HG03521 (cell line): ENCODE results near the gene CASP3.
"Not testable (repeated sequence)": the region's sequence is repeated elsewhere in the genome, so short reads cannot be mapped to it uniquely, and the experiment has no call there.

Source experiments
- ATAC-seq: cut with Tn5 transposase; IDR thresholded peaks from one replicate; pipeline ENCODE4 v1.9.1; 2021; ENCODE audit warnings: mild to moderate bottlenecking, moderate library complexity; ENCODE audit not compliant: unreplicated experiment

CASP3 gene

DNA sequence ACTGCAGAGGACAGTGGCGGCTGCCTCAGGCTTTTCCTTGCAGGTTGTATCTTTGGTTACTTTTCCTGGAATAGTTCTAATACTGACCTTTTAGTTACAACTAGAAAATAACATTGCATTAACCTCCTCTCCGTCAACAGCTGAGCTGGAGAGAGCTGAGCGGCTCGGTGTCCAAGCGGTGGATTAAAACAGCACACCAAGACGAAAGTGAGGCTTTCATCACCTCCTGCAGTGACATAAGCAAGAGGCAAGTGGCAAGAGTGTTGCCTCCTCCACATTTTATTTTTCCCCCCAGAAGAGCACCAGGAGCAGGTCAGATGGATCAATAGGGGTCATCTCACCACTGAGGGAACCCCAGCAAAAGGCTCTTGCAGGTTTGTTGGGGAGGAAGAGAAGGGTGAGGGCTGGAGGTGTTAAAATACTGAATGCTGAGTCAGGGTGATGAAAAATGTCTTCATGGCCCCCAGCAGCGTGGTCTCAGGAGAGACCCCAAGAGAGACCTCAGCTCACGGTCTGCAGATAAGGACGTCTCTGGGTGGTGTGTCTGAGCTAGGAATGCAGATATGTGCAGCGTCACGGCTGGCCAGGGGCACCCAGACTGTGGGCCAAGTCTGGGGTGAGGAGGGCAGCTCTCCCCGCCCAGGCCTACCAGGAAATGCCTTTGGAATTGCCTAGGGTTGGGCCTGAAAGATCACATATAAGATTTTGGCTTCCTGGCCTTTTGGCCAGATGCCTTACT lies 50.3 kb downstream of the CASP3 start:
- ATAC-seq: no peak

DNA sequence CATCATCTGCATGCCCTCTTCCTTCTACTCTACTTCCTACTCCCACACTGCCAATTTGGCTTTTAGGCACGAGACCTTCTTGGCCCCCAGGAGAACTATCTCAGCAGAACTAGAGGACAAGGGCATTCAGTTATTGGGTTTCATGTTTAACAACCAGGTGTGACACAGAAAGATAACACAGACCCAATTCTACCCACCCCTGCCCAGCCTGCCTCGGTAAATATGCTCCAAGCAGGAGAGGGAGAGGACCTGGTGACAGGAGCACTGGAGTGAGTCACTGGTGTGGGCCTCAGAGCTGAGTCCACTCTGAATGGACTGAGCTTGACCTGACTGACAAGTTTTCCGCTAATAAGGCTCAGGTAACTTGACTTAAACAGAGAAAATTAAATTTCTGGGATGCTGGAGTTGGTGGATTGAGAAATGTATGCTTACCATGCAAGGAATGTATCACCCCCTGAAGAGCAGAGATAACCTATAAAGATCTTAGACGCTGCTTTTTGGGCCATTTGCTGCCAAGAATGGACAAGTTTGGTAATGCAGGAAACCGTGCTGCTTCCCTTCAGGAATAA lies 52.5 kb downstream of the CASP3 start:
- no peak for ATAC-seq

- ATAC-seq: no peak
Observed at GRCh38 chr4:184596044-184596616, 53.1 kb downstream of the CASP3 start.

DNA sequence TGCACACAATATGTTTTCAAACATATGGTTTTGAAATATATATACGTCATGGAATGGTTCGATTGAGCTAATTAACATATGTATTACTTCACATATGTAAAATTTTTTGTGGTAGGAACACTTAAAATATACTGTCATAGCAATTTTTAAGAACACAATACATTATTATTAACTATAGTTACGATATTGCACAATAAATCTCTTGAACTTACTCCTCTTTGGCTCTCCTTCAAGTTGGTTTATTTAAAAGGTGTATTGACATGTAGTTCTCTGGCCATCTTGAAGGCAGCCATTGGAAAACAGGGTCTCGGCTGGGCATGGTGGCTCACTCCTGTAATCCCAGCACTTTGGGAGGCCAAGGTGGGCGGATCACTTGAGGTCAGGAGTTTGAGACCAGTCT lies 53.8 kb downstream of the CASP3 start:
- no peak for ATAC-seq

- ATAC-seq: no peak
Observed at GRCh38 chr4:184593461-184593860, 55.8 kb downstream of the CASP3 start.

DNA sequence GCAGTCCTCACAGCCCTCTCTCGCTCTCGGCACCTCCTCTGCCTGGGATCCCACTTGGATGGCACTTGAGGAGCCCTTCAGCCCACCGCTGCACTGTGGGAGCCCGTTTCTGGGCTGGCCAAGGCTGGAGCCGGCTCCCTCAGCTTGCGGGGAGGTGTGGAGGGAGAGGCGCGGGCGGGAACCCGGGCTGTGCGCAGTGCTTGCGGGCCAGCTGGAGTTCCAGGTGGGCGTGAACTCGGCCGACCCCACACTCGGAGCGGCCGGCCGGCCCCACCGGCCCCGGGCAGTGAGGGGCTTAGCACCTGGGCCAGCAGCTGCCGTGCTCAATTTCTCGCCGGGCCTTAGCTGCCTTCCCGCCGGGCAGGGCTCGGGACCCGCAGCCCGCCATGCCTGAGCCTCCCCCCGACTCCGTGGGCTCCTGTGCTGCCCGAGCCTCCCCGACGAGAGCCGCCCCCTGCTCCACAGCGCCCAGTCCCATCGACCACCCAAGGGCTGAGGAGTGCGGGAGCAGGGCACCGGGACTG lies 57.4 kb downstream of the CASP3 start:
- not testable (repeated sequence) for ATAC-seq

DNA sequence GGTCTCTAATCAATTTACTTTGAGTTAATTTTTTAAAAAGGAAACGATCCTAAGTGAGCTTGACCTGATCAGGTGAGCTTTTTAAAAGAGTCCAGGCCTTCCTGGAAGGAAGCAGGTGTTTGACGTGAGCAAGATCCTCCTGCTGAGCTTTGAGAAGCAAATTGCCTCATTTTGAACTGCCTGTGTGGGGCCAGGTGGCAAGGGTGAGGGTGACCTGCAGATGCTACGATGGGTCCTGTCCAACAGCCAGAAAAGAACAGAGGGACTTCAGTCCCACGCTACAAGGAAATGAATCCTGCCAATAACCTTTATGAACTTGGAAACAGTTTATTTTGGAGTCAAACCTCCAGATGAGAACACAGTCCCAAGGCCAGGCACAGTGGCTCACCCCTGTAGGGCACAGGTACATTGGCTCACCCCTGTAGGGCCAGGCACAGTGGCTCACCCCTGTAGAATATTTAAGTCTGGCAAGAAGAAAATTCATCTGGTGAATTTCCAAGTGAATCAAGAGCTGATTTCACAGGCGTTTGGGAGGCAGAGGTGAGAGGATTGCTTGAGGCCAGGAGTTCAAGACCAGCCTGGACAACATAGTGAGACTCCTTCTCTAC lies 58.1 kb downstream of the CASP3 start:
- ATAC-seq: no peak

- no peak for ATAC-seq
Observed at GRCh38 chr4:184590196-184590595, 59.1 kb downstream of the CASP3 start.

- ATAC-seq: no peak
Observed at GRCh38 chr4:184588893-184589292, 60.4 kb downstream of the CASP3 start.

DNA sequence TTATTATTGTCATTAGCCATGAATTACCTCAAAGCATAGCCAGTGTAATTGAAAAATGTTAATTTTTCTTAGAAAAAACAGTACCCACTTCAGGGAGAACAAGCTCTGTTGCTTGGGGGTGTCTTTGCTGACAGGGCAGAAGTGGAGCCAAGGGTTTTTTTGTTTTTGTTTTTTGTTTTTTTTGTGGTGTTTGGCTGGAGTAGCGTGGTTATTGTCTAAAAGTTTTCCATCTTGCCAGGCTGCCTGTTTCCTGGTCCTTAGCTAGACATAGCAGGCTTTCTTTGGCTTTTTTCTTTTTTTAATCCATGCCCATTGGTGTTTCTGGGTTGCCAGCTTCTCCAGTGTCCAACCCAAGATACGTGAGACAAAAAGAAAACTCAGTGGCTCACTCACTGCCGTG lies 61.5 kb downstream of the CASP3 start:
- no peak for ATAC-seq

DNA sequence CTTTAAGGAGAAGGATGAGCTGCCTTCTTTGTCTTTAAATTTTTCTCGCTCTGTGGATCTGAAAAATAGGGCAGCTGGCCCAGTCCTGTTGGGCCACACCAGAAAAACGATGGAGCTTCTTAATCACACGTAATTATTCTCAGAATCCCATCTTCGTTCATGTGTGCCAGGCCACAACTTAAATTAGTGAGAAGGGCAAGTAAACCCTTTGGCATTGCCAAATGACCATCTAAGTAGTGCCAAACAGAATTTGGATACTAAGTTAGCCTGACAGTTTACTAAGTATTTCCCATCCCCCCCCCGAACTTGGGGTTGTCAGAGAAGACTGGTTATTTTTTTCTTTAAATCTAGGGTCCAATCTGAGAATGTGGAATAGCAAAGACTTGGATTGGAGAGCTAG lies 62.0 kb downstream of the CASP3 start:
- ATAC-seq: no peak

GRCh38 chr4:184583738-184584502 lies 65.3 kb downstream of the CASP3 start:
- ATAC-seq: no peak
